Neural cell (in vitro differentiated cells): ENCODE measurements around the gene MED13L. TPM values are rescaled to one million over a fixed set of nuclear protein-coding genes. Genes with fewer than 3 reads are reported as not detected.

Source experiments
- H2AFZ ChIP-seq: fragments of 200-600, 300-800 bp; sonication (generic), shearing (Covaris generic); 2 replicates; pipeline ENCODE4 v1.6.0; 2014; ENCODE audit warnings: low read depth, mild to moderate bottlenecking, antibody characterized with exemption, low read length, moderate library complexity
- H3F3A ChIP-seq: fragments of 200-600 bp; shearing (Covaris generic); 2 replicates; pipeline ENCODE4 v1.6.1; 2016; ENCODE audit warnings: mild to moderate bottlenecking, moderate library complexity, mixed read lengths, antibody characterized with exemption, low read length; ENCODE audit not compliant: insufficient read depth, poor library complexity, severe bottlenecking
- H3K27ac ChIP-seq: fragments of 200-600, 300-800 bp; sonication (generic), shearing (Covaris generic); 2 replicates; pipeline ENCODE4 v1.5.1; 2014; ENCODE audit warnings: mild to moderate bottlenecking, low read length, moderate library complexity
- H3K27me3 ChIP-seq: fragments of 300-800, 200-600 bp; sonication (generic), shearing (Covaris generic); 2 replicates; pipeline ENCODE4 v1.6.0; 2014; ENCODE audit warnings: mild to moderate bottlenecking, low read depth, low read length, moderate library complexity; ENCODE audit not compliant: insufficient read depth
- H3K36me3 ChIP-seq: fragments of 300-800, 200-600 bp; sonication (generic), shearing (Covaris generic); 2 replicates; pipeline ENCODE4 v1.5.1; 2014; ENCODE audit warnings: mild to moderate bottlenecking, antibody characterized with exemption, low read length, moderate library complexity; ENCODE audit not compliant: insufficient read depth
- H3K4me2 ChIP-seq: fragments of 300-800, 200-600 bp; sonication (generic), shearing (Covaris generic); 2 replicates; pipeline ENCODE4 v1.6.0; 2014; ENCODE audit warnings: mild to moderate bottlenecking, low read length
- H3K4me3 ChIP-seq: fragments of 300-800, 200-600 bp; sonication (generic), shearing (Covaris generic); 2 replicates; pipeline ENCODE4 v1.5.1; 2014; ENCODE audit warnings: mild to moderate bottlenecking, low read length, moderate library complexity
- H3K79me2 ChIP-seq: fragments of 200-600 bp; shearing (Covaris generic); replicated peaks from 2 replicates; pipeline ENCODE4 v1.6.0; 2014; ENCODE audit warnings: mild to moderate bottlenecking, low read length, moderate library complexity; ENCODE audit not compliant: insufficient read depth
- H3K9ac ChIP-seq: fragments of 300-800, 200-600 bp; sonication (generic), shearing (Covaris generic); 2 replicates; pipeline ENCODE4 v1.6.1; 2016; ENCODE audit warnings: mild to moderate bottlenecking, low read length, mixed read lengths
- H3K9me2 ChIP-seq: fragments of 200-600 bp; shearing (Covaris generic); 2 replicates; pipeline ENCODE4 v1.6.1; 2016; ENCODE audit warnings: mild to moderate bottlenecking, low read length, mixed read lengths; ENCODE audit not compliant: insufficient read depth
- H3K9me3 ChIP-seq: fragments of 200-600, 300-800 bp; sonication (generic), shearing (Covaris generic); 2 replicates; pipeline ENCODE4 v1.6.1; 2016; ENCODE audit warnings: mild to moderate bottlenecking, mixed run types, low read length, moderate library complexity, mixed read lengths
- H4K20me1 ChIP-seq: fragments of 200-600 bp; shearing (Covaris generic); 2 replicates; pipeline ENCODE4 v1.6.1; 2016; ENCODE audit warnings: mild to moderate bottlenecking, mixed run types; ENCODE audit not compliant: insufficient read depth
- EP300 ChIP-seq: fragments of 450-650 bp; conservative IDR thresholded peaks from 2 replicates; pipeline ENCODE4 v1.6.1; 2014; ENCODE audit warnings: antibody characterized with exemption, mild to moderate bottlenecking, moderate library complexity; ENCODE audit not compliant: poor library complexity, severe bottlenecking
- EZH2 ChIP-seq: fragments of 200-600, 300-800 bp; shearing (Covaris generic), sonication (generic); IDR thresholded peaks from 2 replicates; pipeline ENCODE4 v1.6.1; 2014; ENCODE audit warnings: antibody characterized with exemption, low read length, borderline replicate concordance, mild to moderate bottlenecking; ENCODE audit not compliant: insufficient read depth, poor library complexity, severe bottlenecking
- MXI1 ChIP-seq: fragments of 450-650 bp; conservative IDR thresholded peaks from 2 replicates; pipeline ENCODE4 v1.6.1; 2014; ENCODE audit warnings: antibody characterized with exemption, mild to moderate bottlenecking; ENCODE audit not compliant: poor library complexity, severe bottlenecking
- POLR2AphosphoS5 ChIP-seq: IDR thresholded peaks from 2 replicates; pipeline ENCODE4 v1.6.1; 2012
- RAD21 ChIP-seq: fragments of 450-650 bp; conservative IDR thresholded peaks from 2 replicates; pipeline ENCODE4 v1.6.1; 2014; ENCODE audit warnings: antibody characterized with exemption, mild to moderate bottlenecking, moderate library complexity
- SMC3 ChIP-seq: fragments of 450-650 bp; conservative IDR thresholded peaks from 2 replicates; pipeline ENCODE4 v1.6.1; 2014; ENCODE audit warnings: antibody characterized with exemption, mild to moderate bottlenecking, moderate library complexity; ENCODE audit not compliant: poor library complexity
- TAF1 ChIP-seq: IDR thresholded peaks from 2 replicates; pipeline ENCODE4 v1.6.1; 2012; ENCODE audit warnings: low read depth
- polyA plus RNA-seq: library from polyadenylated mRNA; depleted of rRNA; stranded (reverse); fragments of >200 nt; gene quantifications from 2 replicates; pipeline ENCODE4 v1.2.3, GENCODE V29; 2014
- TF ChIP-seq, protein P1 (sequence below): IDR thresholded peaks from 2 replicates; pipeline ENCODE4 v1.6.1; 2012; ENCODE audit warnings: borderline replicate concordance
- TF ChIP-seq, protein P2 (sequence below): fragments of 450-650 bp; IDR thresholded peaks from 2 replicates; pipeline ENCODE4 v1.5.1; 2014; ENCODE audit warnings: antibody characterized with exemption, mild to moderate bottlenecking, moderate library complexity; ENCODE audit not compliant: poor library complexity, severe bottlenecking

Gene MED13L
- polyA plus RNA-seq, 1 donor from 2014 or later, result 38.9 TPM

DNA sequence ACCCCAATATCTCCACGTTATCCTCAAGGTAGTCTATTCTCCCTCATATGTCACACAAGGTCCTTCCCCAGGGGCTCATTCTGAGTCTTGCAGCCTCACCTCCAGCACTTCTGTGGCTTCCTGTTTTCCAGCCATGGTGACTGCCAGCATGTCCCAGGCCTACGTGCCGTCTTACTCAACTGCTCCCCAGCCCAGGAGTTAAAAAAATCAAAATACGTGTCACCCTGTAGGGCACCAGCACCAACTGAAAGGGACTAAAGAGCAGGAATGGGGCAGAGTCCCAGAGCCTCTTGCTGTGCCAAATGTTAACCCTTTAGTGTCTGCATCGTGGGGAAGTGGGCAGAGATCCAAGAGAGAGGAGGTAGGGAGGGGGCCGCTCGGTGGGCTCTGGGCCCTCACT is 37.0 kb upstream of the MED13L start:
- TF ChIP-seq SMC3, result no peak
- TF ChIP-seq, protein P1, sequence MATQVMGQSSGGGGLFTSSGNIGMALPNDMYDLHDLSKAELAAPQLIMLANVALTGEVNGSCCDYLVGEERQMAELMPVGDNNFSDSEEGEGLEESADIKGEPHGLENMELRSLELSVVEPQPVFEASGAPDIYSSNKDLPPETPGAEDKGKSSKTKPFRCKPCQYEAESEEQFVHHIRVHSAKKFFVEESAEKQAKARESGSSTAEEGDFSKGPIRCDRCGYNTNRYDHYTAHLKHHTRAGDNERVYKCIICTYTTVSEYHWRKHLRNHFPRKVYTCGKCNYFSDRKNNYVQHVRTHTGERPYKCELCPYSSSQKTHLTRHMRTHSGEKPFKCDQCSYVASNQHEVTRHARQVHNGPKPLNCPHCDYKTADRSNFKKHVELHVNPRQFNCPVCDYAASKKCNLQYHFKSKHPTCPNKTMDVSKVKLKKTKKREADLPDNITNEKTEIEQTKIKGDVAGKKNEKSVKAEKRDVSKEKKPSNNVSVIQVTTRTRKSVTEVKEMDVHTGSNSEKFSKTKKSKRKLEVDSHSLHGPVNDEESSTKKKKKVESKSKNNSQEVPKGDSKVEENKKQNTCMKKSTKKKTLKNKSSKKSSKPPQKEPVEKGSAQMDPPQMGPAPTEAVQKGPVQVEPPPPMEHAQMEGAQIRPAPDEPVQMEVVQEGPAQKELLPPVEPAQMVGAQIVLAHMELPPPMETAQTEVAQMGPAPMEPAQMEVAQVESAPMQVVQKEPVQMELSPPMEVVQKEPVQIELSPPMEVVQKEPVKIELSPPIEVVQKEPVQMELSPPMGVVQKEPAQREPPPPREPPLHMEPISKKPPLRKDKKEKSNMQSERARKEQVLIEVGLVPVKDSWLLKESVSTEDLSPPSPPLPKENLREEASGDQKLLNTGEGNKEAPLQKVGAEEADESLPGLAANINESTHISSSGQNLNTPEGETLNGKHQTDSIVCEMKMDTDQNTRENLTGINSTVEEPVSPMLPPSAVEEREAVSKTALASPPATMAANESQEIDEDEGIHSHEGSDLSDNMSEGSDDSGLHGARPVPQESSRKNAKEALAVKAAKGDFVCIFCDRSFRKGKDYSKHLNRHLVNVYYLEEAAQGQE, result no peak
- TF ChIP-seq MXI1, result no peak
- no peak for TF ChIP-seq EZH2
- TF ChIP-seq EP300, result no peak
- TF ChIP-seq, protein P2, sequence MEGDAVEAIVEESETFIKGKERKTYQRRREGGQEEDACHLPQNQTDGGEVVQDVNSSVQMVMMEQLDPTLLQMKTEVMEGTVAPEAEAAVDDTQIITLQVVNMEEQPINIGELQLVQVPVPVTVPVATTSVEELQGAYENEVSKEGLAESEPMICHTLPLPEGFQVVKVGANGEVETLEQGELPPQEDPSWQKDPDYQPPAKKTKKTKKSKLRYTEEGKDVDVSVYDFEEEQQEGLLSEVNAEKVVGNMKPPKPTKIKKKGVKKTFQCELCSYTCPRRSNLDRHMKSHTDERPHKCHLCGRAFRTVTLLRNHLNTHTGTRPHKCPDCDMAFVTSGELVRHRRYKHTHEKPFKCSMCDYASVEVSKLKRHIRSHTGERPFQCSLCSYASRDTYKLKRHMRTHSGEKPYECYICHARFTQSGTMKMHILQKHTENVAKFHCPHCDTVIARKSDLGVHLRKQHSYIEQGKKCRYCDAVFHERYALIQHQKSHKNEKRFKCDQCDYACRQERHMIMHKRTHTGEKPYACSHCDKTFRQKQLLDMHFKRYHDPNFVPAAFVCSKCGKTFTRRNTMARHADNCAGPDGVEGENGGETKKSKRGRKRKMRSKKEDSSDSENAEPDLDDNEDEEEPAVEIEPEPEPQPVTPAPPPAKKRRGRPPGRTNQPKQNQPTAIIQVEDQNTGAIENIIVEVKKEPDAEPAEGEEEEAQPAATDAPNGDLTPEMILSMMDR, result no peak
- no peak for TF ChIP-seq TAF1
- TF ChIP-seq POLR2AphosphoS5, result no peak
- TF ChIP-seq RAD21, result no peak
- Histone ChIP-seq H3K36me3 (no peaks in the 10 kb centered on the region), H3K9me2 (no peaks in the 10 kb centered on the region)

DNA sequence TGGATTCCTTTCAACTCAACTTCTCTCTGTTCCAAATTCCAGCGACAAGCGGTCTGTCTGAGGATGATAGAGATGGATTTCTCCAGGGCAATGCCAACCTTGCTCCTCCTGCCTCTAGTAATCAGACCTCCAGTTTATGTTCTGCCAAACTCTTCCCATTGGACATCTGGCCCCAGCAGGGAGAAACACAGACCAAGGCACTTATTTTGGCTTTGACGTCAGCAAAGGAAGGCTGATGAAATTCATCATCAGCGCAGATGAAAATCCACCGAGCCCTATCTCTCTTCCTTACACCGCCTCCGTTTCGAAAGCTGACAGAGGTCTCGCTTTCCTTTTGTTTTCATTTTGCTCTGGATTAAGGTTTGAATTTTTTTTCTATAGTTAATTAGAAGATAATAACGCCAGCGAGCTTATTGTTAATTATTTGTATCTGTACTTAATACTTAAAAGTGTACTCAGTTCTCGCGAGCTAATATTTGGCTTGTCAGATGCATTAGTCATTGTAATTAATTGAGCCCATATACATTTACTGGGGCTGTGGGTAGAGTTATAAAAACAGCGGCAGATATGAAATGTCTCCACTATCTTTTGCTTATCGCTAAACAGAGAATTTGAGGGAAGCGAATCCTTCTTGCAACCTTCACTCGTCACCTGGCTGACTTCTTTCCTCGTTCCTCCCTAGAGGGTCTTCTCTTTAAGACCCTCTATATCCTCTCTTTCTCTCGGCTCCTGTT is 35.9 kb upstream of the MED13L start:
- Histone ChIP-seq H3K9me2 (no peaks in the 10 kb centered on the region), H3K27me3 (no peaks in the 10 kb centered on the region), H3K36me3 (no peaks in the 10 kb centered on the region), H3K9me3 (no peaks in the 10 kb centered on the region), H4K20me1 (no peaks in the 10 kb centered on the region), H3K27ac (no peak overlapping the region), H3K9ac (no peak overlapping the region), H3K79me2 (no peaks in the 10 kb centered on the region), H3K4me3 (no peak overlapping the region), H2AFZ (no peak overlapping the region), H3F3A (no peaks in the 10 kb centered on the region), H3K4me2 (no peak overlapping the region)
- TF ChIP-seq POLR2AphosphoS5 (no peak), TAF1 (no peak), RAD21 (no peak), MXI1 (no peak), SMC3 (no peak), EP300 (no peak), EZH2 (no peak)
- TF ChIP-seq, protein P2, result no peak
- TF ChIP-seq, protein P1, result no peak

More for the DNA sequence above, 37.0 kb upstream of the MED13L start:
- H3K79me2 ChIP-seq, result no peaks in the 10 kb centered on the region
- no peak overlapping the region for H3K27ac ChIP-seq
- H3K4me2 ChIP-seq, result no peak overlapping the region
- H3K9ac ChIP-seq, result no peak overlapping the region
- no peak overlapping the region for H3K4me3 ChIP-seq
- H4K20me1 ChIP-seq, result no peaks in the 10 kb centered on the region
- H3F3A ChIP-seq, result no peaks in the 10 kb centered on the region
- no peaks in the 10 kb centered on the region for H3K27me3 ChIP-seq
- no peak overlapping the region for H2AFZ ChIP-seq
- no peaks in the 10 kb centered on the region for H3K9me3 ChIP-seq
